COLO668 (cell line): ENCODE measurements around the gene SGMS1.
"Not testable (repeated sequence)": the region's sequence is repeated elsewhere in the genome, so short reads cannot be mapped to it uniquely, and the experiment has no call there.

ENCODE experiments used
- DNase-seq: peaks from one replicate; lab custom pipeline; 2025; ENCODE audit not compliant: unreplicated experiment; lab: John Stamatoyannopoulos, UW

The SGMS1 gene

GRCh38 chr10:50431791-50432190 lies 192.0 kb downstream of the SGMS1 start:
- DNase-seq, result no peak

DNA sequence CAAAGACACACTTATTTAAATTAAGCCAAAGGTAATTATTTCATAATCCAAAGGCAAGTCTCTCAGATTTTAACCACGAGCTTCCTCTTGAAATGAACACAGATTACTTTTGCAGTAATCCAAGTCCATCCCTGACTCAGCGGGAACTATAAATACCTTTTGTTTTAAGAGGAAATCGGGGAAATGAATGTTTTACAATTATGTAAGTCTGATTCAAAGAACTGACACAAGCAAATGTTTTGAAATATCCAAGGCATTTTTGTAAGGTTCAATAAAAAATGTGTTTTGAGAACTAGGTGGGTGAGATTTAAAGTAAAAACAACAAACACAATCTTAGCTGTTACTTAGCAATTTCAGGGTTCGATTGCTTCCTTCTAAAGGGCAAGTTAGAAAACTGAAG lies 192.6 kb downstream of the SGMS1 start:
- DNase-seq, result no peak

- no peak for DNase-seq
Observed at GRCh38 chr10:50426485-50426884, 197.3 kb downstream of the SGMS1 start.

- DNase-seq, result not testable (repeated sequence)
Observed at GRCh38 chr10:50425215-50425614, 198.5 kb downstream of the SGMS1 start.

DNA sequence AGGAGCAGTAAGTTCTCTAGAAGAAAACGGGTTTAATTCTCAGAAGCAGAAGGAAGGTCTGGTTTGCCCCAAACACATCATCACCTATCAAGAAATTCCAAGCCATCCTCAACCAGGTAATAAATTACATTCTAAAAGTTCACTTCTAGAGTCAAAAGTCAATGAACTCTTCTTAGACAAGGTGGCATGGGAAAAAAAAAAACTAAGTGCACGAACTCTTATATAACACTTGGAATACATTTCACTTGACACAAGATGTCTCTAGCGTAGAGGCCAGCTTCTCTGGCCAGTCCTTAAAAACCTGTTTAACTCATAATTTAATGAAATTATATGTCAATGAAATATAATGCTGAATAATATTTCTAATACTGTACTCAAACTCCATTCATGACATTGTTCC lies 200.3 kb downstream of the SGMS1 start:
- no peak for DNase-seq

GRCh38 chr10:50422259-50422658 lies 201.5 kb downstream of the SGMS1 start:
- DNase-seq, result no peak

GRCh38 chr10:50421026-50421719 lies 202.6 kb downstream of the SGMS1 start:
- DNase-seq, result peak; percentile 3

DNA sequence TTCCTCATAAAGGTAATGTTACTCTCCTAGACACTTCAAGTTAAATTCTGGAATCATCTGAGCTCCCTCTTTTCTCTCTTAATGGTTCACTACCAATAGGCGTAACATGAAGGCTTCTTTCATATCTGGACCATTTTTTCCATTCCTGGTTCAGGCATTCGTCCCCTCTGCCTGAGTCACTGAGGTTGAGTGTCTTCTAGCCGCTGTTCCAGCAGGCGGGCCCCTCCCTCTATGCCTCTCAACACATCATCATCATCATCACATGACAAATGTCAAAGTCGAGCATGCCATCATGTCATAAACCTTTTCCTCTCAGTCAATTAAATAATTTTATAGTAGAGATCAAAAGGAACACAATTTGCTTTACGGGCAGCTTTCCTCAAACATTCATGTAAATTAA lies 203.6 kb downstream of the SGMS1 start:
- DNase-seq, result no peak

- DNase-seq, result no peak
Observed at GRCh38 chr10:50419756-50420155, 204.0 kb downstream of the SGMS1 start.

DNA sequence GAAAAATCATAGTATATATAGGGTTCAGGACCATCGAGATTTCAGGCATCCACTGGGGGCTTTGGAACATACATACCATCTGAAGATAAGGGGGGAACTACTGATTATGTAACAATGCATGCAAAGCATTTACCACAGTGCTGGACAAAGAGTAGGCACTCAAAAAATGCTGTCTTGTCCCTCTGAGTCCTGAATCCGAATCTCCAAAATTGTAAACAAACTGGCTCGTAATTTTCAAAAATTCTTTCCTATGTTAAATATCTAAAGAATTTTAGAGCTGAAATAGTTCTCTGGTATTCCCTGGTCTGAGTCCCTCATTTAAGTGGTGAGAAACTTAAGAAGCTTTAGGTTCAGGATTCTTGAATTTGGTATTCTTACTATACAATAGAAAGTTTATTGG lies 204.7 kb downstream of the SGMS1 start:
- DNase-seq, result no peak

GRCh38 chr10:50417886-50418830 lies 205.6 kb downstream of the SGMS1 start:
- peak; percentile 5 for DNase-seq

DNA sequence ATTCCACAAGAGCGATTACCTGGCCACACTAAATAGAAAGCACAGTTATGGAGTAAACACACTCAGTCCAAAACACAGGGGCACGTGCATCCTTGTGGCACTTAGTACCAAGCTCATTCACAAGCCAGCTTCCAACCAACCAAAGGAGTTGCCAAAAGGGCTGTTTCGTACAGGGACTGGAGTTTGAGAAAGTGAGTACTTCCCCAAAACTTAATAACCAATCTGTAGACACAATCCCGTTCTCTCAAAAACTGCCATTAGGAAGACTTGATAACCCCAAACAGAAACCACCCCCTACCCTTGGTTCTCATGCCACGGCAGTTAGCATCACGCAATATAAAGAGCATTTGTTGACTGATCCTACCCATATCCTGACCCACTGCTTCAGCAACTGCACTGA lies 206.3 kb downstream of the SGMS1 start:
- DNase-seq, result no peak

- DNase-seq, result no peak
Observed at GRCh38 chr10:50416881-50417280, 206.9 kb downstream of the SGMS1 start.

DNA sequence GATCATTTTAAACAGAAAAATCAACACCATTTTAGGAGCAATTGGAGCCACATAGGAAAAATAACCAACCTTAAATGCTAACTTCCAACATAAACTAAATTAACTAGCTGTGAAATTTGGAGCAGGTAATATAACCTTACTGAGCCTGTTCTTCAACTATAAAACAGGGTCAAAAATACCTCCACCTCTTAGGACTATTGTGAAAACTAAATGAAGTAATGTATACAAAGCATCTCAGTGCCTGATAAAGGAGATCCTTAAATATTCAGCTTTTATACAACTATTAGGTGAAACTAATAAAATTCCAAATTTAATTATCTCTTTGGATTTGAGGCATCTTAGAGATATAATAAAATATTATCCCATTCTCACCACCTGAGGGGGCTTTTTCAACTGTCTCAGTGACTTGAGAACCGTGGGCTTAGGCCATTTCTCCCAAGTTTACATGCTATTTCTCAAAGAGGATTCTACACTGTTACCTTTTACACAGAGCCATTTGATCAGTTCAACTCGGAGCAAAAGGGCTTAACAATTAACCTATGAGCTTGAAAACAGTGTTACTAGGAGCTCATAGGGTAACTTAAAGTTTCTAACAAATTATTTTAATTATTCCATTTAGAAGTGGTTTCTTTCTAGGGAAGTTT lies 207.5 kb downstream of the SGMS1 start:
- no peak for DNase-seq

GRCh38 chr10:50415292-50415691 lies 208.5 kb downstream of the SGMS1 start:
- DNase-seq, result no peak

DNA sequence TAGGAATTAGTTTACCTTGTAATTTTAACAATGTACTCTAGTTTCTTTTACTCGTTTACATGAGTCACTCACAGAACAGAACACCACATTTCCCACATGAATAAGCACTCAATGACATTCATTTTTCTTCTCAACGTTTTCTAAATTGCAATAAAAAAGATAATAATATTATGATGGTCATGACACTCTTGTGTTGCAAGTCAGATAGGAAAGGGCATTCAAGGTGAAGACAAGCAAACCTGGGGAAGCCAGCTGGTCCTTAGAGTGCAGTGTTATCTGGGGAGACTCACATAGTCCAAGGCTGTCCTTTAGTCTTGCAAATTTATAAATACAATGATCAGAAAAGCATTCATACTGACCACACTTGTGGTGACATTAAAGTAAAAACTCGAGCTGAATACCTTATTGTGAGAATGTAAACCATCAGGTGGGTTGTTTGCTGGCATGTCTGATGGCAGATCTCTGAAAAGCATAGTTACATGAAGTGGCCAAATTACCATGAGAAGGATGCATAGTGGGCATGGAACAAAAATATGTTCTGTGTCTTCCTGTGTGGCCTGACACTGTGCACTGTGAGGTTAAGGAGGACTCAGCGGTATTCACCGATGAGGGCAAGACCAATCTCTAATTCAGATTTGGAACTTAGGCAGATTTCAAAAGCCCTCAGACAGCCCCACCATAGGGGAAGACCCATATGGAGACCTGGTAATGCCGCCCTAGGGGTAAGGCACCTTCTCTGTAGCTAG lies 213.5 kb downstream of the SGMS1 start:
- DNase-seq, result no peak

DNA sequence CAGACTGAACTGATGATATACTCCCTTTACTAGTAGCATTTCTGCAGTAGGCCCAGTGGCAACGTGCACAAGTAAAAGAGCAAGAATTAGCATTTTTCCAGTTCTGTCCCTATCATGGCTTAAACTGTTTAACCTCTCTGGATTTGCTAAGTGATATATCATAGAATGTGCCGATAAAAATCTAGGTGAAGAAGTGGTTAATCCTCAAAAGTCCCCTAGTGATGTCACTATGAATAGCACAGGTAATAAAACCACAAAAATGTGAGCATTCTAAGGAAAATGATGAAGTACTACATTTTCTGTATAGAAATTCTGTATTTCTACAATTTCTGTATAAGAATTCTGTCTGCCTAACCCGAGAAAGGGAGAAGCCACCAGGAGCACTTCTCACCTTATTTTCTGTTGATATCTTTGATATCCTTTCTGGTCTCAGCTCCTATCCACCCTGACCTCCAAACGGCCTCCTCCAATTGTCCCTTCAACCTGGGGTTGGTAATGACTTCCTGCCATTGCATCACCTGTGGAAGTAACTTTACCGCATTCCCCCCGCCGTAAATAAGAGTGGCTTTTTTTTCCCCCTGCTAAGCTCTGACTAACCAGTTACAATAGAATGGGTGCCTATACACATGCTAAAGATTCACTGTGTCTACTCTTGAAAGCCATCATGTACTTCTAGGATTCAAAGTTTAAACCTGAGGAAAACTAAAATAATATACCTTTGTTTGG lies 216.5 kb downstream of the SGMS1 start:
- DNase-seq, result no peak

GRCh38 chr10:50406457-50407070 lies 217.2 kb downstream of the SGMS1 start:
- DNase-seq, result no peak

- no peak for DNase-seq
Observed at GRCh38 chr10:50405723-50406122, 218.0 kb downstream of the SGMS1 start.
